H9 (cell line): ENCODE measurements around the gene DGKD. TPM values are rescaled to one million over a fixed set of nuclear protein-coding genes. Genes with fewer than 3 reads are reported as not detected.

ENCODE experiments used
- DNase-seq: peaks from one replicate; pipeline ENCODE4 v3.0.0-alpha.2; 2017
- H2AFZ ChIP-seq: one replicate; pipeline ENCODE4 v1.6.1; 2013; ENCODE audit warnings: mild to moderate bottlenecking, low read length, control low read depth, moderate library complexity
- H2AK5ac ChIP-seq: 2 replicates; pipeline ENCODE4 v1.6.1; 2013; ENCODE audit warnings: low read length, control low read depth, mixed read lengths; ENCODE audit not compliant: insufficient read length
- H2BK120ac ChIP-seq: one replicate; pipeline ENCODE4 v1.6.1; 2013; ENCODE audit warnings: low read depth, mild to moderate bottlenecking, low read length, control low read depth, inconsistent platforms; ENCODE audit not compliant: poor library complexity, severe bottlenecking
- H2BK12ac ChIP-seq: 2 replicates; pipeline ENCODE4 v1.6.1; 2013; ENCODE audit warnings: low read length, control low read depth, mixed read lengths, low read depth; ENCODE audit not compliant: insufficient read length
- H2BK15ac ChIP-seq: 2 replicates; pipeline ENCODE4 v1.6.1; 2013; ENCODE audit warnings: low read depth, low read length, control low read depth
- H2BK20ac ChIP-seq: one replicate; pipeline ENCODE4 v1.6.1; 2013; ENCODE audit warnings: low read depth, mild to moderate bottlenecking, low read length, control low read depth, inconsistent platforms; ENCODE audit not compliant: poor library complexity, severe bottlenecking
- H2BK5ac ChIP-seq: 2 replicates; pipeline ENCODE4 v1.6.1; 2013; ENCODE audit warnings: low read length, control low read depth, mixed read lengths; ENCODE audit not compliant: insufficient read length
- H3K14ac ChIP-seq: 2 replicates; pipeline ENCODE4 v1.6.1; 2013; ENCODE audit warnings: low read length, control low read depth; ENCODE audit not compliant: insufficient read depth
- H3K18ac ChIP-seq: 2 replicates; pipeline ENCODE4 v1.6.1; 2013; ENCODE audit warnings: low read depth, mild to moderate bottlenecking, mixed read lengths, low read length, control low read depth; ENCODE audit not compliant: insufficient read length
- H3K23ac ChIP-seq: 2 replicates; pipeline ENCODE4 v1.6.1; 2013; ENCODE audit warnings: low read length, control low read depth, mixed read lengths, low read depth; ENCODE audit not compliant: insufficient read length
- H3K23me2 ChIP-seq: 2 replicates; pipeline ENCODE4 v1.6.1; 2013; ENCODE audit warnings: low read depth, mild to moderate bottlenecking, mixed read lengths, low read length, control low read depth; ENCODE audit not compliant: insufficient read length, poor library complexity, severe bottlenecking
- H3K27ac ChIP-seq: 2 replicates; pipeline ENCODE4 v1.5.1; 2013; ENCODE audit warnings: low read length, control low read depth, mixed read lengths, low read depth; ENCODE audit not compliant: insufficient read length
- H3K27me3 ChIP-seq: 2 replicates; pipeline ENCODE4 v1.6.1; 2013; ENCODE audit warnings: low read length, control low read depth, inconsistent platforms; ENCODE audit not compliant: insufficient read depth
- H3K4ac ChIP-seq: 2 replicates; pipeline ENCODE4 v1.6.1; 2013; ENCODE audit warnings: low read depth, mild to moderate bottlenecking, control low read depth, inconsistent platforms, low read length, moderate library complexity
- H3K4me1 ChIP-seq: 2 replicates; pipeline ENCODE4 v1.6.1; 2013; ENCODE audit warnings: low read length, control low read depth, inconsistent platforms; ENCODE audit not compliant: insufficient read depth
- H3K4me2 ChIP-seq: 2 replicates; pipeline ENCODE4 v1.6.1; 2013; ENCODE audit warnings: low read length, control low read depth, mixed read lengths; ENCODE audit not compliant: insufficient read length, insufficient read depth
- H3K56ac ChIP-seq: 2 replicates; pipeline ENCODE4 v1.6.1; 2013; ENCODE audit warnings: low read depth, mild to moderate bottlenecking, mixed read lengths, low read length, control low read depth; ENCODE audit not compliant: insufficient read length
- H3K79me1 ChIP-seq: 2 replicates; pipeline ENCODE4 v1.6.1; 2013; ENCODE audit warnings: low read depth, mild to moderate bottlenecking, moderate library complexity, low read length, control low read depth, inconsistent platforms; ENCODE audit not compliant: insufficient read depth, poor library complexity, severe bottlenecking
- H3K79me2 ChIP-seq: 2 replicates; pipeline ENCODE4 v1.6.1; 2013; ENCODE audit warnings: low read length, control low read depth, inconsistent platforms; ENCODE audit not compliant: insufficient read depth
- H3K9ac ChIP-seq: 2 replicates; pipeline ENCODE4 v1.6.1; 2013; ENCODE audit warnings: low read length, control low read depth, mixed read lengths; ENCODE audit not compliant: insufficient read length; ENCODE audit errors: extremely low read depth
- H3K9me3 ChIP-seq: one replicate; pipeline ENCODE4 v1.6.1; 2013; ENCODE audit warnings: low read depth, low read length, inconsistent platforms; ENCODE audit not compliant: control insufficient read depth
- H3T11ph ChIP-seq: one replicate; pipeline ENCODE4 v1.6.1; 2013; ENCODE audit warnings: mild to moderate bottlenecking, low read length, control low read depth, inconsistent platforms
- H4K20me1 ChIP-seq: one replicate; pipeline ENCODE4 v1.6.1; 2013; ENCODE audit not compliant: control insufficient read depth, insufficient read length, insufficient read depth
- H4K5ac ChIP-seq: 2 replicates; pipeline ENCODE4 v1.6.1; 2013; ENCODE audit warnings: low read depth, mild to moderate bottlenecking, mixed read lengths, low read length, control low read depth; ENCODE audit not compliant: insufficient read length
- H4K8ac ChIP-seq: replicated peaks from 2 replicates; pipeline ENCODE4 v1.6.1; 2013; ENCODE audit warnings: low read length, control low read depth, mixed read lengths, low read depth; ENCODE audit not compliant: insufficient read length
- H4K91ac ChIP-seq: 2 replicates; pipeline ENCODE4 v1.6.1; 2013; ENCODE audit warnings: low read depth, mild to moderate bottlenecking, moderate library complexity, mixed read lengths, low read length, control low read depth; ENCODE audit not compliant: insufficient read length
- H3K27ac Mint-ChIP-seq, 3 experiments: 2 replicates in 2 of 3; 3 replicates in 1 of 3; pipeline ENCODE4 v1.8.0; 2020 to 2021; ENCODE audit warnings: mixed read lengths in 3 of 3, mild to moderate bottlenecking in 1 of 3, moderate library complexity in 1 of 3
- H3K27me3 Mint-ChIP-seq: 2 replicates; pipeline ENCODE4 v1.8.0; 2021; ENCODE audit warnings: low read depth, mild to moderate bottlenecking, moderate library complexity, mixed read lengths
- H3K36me3 Mint-ChIP-seq, 3 experiments: 2 replicates in 2 of 3; 3 replicates in 1 of 3; pipeline ENCODE4 v1.8.0; 2020 to 2021; ENCODE audit warnings: low read depth in 3 of 3, mixed read lengths in 3 of 3; ENCODE audit not compliant: insufficient read depth in 1 of 3
- H3K4me1 Mint-ChIP-seq, 2 experiments: 2 replicates each; pipeline ENCODE4 v1.8.0; 2020; ENCODE audit warnings: mixed read lengths in 2 of 2
- H3K4me3 Mint-ChIP-seq, 2 experiments: 2 replicates in 1 of 2; 3 replicates in 1 of 2; pipeline ENCODE4 v1.8.0; 2020 to 2021; ENCODE audit warnings: mild to moderate bottlenecking in 2 of 2, mixed read lengths in 2 of 2, moderate library complexity in 1 of 2
- H3K9me3 Mint-ChIP-seq, 2 experiments: 2 replicates in 1 of 2; 3 replicates in 1 of 2; pipeline ENCODE4 v1.8.0; 2020; ENCODE audit warnings: mild to moderate bottlenecking in 2 of 2, mixed read lengths in 2 of 2, moderate library complexity in 1 of 2
- CTCF ChIP-seq: fragments of 200-600 bp; sonication (generic); conservative IDR thresholded peaks from 3 replicates; pipeline ENCODE4 v1.8.0; 2021; ENCODE audit warnings: antibody characterized with exemption, mild to moderate bottlenecking
- WGBS: extraction: QIAGEN DNeasy Blood & Tissue Kit; methylation state at CpG from one replicate; pipeline ENCODE4 v1.1.7; 2013; ENCODE audit warnings: missing lambda C conversion rate, low lambda C conversion rate, mixed read lengths; ENCODE audit not compliant: insufficient read length; ENCODE audit errors: extremely low coverage; 5-methylcytosine and 5-hydroxymethylcytosine counted together
- total RNA-seq: library from RNA; stranded (reverse); gene quantifications from 2 replicates; pipeline ENCODE4 v1.2.1, GENCODE V29; 2021

Gene DGKD
- total RNA-seq, 1 experiment from 2014 or later: 20.7 TPM

- Histone ChIP-seq H3K27ac (no peak overlapping the region), H4K5ac (no peak overlapping the region), H2AK5ac (no peak overlapping the region), H3K9ac (no peak overlapping the region), H3K14ac (no peak overlapping the region), H2BK20ac (no peak overlapping the region), H2BK120ac (no peak overlapping the region), H4K8ac (no peak overlapping the region), H3K27me3 (no peaks in the 10 kb centered on the region), H4K91ac (no peak overlapping the region), H2BK12ac (no peak overlapping the region), H3K4ac (no peak overlapping the region), H3K79me2 (no peaks in the 10 kb centered on the region), H3K23ac (no peak overlapping the region), H3K18ac (no peak overlapping the region), H3K4me1 (no peaks in the 10 kb centered on the region), H3K4me2 (no peak overlapping the region), H3K23me2 (no peaks in the 10 kb centered on the region), H4K20me1 (no peaks in the 10 kb centered on the region), H3K56ac (no peak overlapping the region), H3T11ph (no peak overlapping the region), H2AFZ (no peak overlapping the region), H2BK15ac (no peak overlapping the region), H3K9me3 (no peaks in the 10 kb centered on the region), H3K79me1 (no peaks in the 10 kb centered on the region), H2BK5ac (no peak overlapping the region)
- no peaks in the 10 kb centered on the region for H3K4me1 Mint-ChIP-seq
- no peaks in the 10 kb centered on the region for H3K36me3 Mint-ChIP-seq
- no CpG with 5 or more reads among the region's 3 CpGs for WGBS
- H3K9me3 Mint-ChIP-seq: no peaks in the 10 kb centered on the region
- H3K27ac Mint-ChIP-seq: no peak overlapping the region
- TF ChIP-seq CTCF: no peak
- H3K27me3 Mint-ChIP-seq: no peaks in the 10 kb centered on the region
- DNase-seq: no peak
- no peak overlapping the region for H3K4me3 Mint-ChIP-seq
Measured at GRCh38 chr2:233491326-233491725, 137.0 kb downstream of the DGKD start.
